ENCODE data around the gene TAL2.
A peak's percentile ranks its signal among the peaks of the same experiment; 100 is the strongest.
"Not testable (repeated sequence)": the region's sequence is repeated elsewhere in the genome, so short reads cannot be mapped to it uniquely, and the experiment has no call there.

TAL2 gene

DNA sequence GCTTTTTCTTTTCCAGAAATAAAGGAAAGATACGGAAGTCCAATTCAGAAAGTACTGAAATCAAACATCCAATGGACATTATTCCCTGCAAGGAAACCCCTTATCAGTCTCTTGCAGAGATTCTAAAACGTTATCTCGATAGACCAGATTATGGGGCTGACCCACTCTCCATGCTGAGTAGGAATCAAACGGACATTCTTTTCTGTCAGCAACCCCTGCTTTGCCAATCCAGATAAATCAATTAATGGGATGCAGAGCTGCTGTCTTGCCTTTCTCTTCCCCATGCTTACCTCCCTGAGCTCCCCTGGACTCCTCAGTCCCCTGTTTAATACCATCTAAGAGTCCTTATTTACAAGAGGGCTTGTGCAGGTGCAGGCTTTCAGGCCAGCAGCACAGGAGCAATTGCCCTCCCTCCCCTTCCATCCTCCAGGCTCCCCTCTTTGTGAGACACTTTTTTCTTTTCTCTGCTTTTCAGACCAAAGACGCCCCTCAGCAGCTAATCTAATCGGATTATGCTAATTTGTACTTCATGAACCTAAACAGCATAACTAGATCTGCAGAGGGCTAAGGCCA lies 14.2 kb downstream of the TAL2 start:
- DNase-seq: no peak

DNA sequence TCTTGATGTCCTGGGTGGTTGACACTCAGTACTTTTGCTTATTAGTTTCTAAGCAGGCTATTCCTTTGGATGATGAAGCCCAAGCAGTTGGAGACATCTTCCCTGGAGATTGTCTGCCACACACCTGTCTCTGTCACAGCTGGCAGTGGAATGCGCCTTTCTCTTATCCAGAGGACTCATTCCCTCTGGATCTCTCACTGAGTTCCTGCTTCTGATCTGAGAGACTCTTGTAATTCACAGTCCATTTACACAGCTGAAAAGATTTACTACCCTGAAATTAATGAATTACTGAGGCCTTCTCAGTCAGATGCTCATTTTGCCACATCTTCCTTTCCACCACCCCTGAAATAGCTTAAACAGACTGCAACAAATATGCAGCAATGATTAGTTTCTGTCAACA lies 15.9 kb downstream of the TAL2 start:
- no peak for DNase-seq

DNA sequence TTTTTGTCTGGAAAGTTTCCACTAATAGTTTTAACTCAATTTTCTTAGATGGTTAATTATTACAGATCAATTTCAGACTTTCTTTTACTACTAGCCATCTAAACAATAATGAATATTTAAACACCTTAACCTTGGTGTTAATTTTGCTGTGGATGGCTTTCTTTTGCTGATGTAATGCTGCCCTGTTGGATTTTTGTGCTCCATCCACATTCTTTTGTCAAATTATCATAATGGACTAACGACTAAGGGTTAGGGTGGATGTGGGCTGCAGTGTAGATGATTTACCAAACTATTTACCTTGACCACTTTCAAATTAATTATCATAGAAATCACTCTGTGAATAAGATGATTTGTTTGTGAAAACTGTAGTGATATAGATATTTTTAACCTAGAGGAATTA lies 16.5 kb downstream of the TAL2 start:
- no peak for DNase-seq

DNA sequence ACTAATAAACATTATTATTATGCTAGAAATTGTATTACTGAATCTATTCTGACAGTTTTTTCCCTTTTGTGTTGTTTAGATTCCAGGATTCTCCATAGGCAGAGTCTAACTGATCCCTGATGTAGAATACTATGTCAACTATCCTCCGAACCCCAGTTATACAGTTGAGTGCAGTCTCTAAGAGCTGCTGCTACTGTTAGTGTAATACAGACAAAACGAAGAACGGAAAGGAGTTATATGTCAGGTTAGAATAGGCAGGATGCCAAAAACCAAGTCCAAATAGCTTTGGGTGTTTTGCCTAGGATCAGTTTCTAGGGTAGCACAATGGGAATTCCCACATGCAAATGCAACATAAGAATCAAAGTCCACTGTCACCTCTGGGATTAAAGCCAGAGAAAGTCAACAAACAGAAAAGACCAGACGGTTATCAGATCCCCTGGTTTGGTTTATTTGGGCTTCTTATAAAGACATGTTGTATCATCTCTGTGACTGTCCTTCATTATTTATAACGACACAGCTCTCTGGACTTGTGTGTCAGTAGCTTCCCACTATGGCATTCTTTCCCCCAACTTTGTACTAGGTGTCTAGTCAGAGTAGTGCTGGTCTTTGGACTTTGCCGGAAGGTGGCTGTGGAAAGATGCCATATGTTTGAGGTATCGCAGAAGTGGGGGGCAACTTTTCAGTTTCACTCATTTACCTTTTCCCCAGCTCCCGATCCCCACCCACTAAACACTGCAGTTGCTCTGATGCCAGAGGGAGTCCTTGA lies 17.2 kb downstream of the TAL2 start:
- no peak for DNase-seq

DNA sequence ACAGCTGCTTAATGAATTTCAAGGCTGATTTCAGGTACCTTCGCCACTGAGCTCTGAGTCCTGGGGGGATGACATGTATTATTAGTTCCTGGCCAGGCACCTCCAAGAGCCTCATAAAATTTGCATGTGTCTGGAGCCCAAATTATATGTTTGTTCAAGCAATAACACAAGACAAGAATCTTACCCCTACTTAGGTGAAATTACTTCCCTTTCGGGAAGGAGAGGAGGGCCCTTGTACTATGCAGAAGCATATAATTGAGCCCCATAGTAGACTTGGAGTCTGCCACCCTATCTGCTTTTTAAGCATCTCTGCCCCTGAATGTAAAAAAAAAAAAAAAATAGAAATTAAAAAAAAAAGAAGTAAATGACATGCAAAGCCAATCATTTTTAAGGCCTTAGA lies 19.1 kb downstream of the TAL2 start:
- DNase-seq: no peak

DNA sequence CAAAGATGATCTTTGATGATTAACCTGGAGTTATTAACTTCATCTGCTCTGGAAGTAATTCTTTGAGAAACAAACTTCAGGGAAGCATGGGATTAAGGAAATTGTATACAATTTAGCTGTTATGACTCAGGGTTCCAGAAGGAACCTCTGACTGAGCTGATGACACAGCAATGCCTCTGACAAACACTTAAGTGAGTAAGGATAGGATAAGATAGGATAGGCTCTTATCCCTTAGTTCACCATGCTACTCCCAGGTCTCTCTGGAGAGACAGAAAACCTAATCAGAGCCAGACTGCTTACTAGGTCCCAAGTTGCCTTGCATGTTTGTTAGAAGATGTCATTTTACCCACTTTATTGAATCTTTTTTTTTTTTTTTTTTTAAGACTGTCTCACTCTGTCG lies 19.5 kb downstream of the TAL2 start:
- DNase-seq: no peak

DNA sequence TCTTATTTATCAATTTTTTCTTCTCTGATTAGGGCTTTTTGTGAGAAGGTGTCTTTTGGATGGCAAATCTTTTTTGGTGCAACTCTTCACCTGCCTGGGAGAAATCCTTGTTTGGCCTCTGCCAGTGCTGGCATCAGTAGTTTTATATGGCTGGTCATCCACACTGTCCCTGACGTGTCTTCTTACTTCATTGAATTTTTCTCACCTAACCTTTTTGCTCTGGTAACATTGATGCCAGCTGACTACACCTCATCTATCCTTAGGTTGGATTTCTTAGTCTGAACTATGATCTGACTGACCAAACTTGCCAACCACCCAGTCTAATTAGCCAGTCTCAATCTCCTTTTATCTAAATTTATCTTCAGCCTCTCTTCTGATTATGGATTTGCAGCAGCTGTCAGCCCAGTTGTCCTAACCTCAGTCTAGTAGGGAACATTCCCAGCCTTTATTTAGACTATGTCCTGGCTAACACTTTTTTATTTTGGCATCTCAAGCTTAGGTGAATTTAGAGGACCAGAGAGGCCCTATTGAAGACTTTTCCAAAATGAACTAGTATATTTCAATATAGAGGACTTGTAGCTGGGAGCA lies 21.5 kb downstream of the TAL2 start:
- no peak for DNase-seq

DNA sequence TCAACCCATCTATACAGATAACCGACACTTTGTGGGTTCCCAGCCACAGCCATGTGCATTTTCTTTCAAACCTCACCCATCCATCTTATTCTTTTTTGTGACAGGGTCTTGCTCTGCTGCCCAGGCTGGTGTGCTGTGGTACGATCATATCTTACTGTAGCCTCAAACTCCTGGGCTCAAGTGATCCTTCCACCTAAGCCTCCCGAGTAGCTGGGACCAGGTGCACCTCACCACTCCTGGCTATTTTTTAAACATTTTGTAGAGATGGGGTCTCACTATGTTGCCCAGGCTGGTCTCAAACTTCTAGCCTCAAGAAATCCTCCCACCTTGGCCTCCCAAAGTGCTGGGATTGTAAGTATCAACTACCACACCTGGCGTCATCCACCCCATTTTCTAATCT lies 24.7 kb downstream of the TAL2 start:
- DNase-seq: no peak

DNA sequence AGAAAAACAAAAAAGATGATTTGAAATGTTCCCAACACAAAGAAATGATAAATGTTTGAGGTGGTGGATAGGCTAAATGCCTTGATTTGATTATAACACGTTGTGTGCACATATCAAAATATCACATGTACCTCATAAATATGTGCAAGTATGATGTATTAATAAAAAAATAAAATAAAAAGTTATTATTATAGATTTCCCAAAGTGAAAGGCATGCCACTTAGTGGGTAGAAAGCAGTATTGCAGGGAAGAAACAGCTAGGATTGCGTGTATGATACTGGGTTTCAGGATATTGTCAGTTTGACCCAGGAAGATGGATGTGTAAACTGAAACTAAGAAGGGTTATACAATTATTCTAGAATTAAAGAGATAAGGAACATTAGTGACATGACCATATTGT lies 28.5 kb downstream of the TAL2 start:
- no peak for DNase-seq

DNA sequence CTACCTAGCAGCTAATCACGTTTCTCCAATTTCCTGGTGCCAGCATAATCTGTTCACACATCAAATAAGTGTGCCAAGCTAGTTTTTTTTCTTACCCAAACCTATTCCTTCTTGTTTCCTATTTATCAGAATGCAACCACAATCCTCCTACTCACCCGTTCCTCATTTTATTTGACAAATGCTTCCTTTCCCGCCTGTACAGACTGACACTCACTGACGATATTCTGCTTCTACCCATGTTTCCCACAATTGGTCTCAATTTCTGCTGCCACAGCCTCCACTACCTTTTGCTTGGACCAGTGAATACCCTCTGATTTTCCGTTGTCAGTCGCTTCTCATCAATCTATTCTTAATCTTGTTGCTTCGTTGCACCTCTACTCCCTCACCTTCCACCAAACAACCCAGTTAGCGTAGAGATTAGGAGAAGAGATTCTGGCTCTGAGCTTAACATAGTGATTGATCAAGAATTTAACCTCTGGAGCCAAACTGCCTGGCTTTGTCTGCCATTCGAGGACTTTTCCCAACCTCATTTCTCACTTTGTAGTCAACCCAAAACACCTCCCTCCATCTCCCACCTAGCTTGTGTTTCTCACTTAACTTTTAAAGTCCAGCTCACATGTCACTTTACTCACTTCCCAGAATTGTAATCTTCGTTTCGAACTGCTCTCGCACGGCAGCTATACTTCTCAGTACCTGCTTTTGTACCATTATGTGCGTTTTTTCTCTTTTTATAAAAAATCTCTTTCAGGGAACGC lies 31.4 kb downstream of the TAL2 start:
- DNase-seq: no peak

DNA sequence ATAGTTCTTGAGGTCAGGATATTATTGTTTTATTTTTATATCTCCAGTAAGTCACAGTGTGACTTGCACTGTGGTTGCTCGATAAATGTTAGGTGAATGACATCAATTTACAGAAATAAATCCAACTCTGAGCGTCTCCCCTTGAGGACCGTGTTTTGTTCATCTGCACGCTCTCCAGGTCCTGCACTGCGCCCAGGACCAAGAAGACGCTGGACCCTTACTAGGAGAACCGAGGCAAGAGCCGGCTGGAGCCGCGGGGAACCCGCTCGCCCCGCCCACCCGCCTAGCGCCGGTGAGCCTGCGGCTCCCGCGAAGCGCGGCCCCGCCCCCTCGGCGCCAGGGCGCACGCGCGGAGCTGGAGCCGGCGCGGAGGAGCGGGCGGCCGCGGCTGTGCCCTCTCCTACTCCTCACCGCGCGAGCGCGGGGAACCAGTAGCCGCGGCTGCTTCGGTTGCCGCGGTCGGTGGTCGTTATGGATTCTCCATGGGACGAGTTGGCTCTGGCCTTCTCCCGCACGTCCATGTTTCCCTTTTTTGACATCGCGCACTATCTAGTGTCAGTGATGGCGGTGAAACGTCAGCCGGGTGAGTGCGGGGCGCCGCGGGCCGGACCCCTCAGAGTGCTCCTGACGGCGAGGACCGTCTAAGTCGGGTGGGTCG lies 32.1 kb downstream of the TAL2 start, which contains the start of gene TMEM38B:
Gene TMEM38B, plus strand, starts transcription at position 352 of the 658 bp plus-strand sequence. Its CDS starts 120 bp downstream, at position 472.
- DNase-seq: peak; percentile 66 to 77

DNA sequence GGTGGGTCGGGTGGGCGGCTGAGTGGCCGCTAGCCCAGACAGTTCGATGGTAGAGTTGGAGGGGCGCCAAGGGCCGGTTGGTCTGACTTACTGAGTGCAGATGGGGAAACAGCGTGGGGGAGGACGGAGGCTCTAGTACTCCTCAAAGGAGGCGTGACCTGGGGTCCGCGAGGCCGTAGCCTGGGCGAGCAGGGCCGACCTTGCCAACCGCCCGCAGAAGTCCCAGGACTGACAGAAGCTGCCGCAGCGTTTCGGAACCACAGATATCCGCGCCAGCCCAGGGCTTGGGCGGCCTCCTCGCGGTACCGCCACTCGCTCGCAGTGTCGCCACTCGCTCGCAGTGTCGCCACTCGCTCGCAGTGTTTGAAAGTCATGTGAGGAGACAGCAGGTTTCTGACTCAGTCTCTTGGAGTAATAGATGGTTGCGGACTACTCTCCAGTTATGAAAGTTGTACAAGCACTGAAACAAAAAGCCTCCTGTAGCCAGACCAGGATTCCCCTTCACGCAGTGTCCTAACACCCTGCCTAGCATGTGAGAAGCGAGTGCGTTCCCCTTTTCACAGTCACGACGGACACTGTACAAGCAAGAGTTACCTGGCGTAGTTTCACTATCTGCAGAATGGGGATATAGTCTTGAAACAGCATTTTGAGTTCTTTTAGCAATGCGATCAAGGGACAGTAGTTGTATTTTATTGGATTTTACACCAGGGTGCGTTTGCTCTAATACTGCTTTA lies 32.8 kb downstream of the TAL2 start:
- peak; percentile 30 to 39 for DNase-seq

DNA sequence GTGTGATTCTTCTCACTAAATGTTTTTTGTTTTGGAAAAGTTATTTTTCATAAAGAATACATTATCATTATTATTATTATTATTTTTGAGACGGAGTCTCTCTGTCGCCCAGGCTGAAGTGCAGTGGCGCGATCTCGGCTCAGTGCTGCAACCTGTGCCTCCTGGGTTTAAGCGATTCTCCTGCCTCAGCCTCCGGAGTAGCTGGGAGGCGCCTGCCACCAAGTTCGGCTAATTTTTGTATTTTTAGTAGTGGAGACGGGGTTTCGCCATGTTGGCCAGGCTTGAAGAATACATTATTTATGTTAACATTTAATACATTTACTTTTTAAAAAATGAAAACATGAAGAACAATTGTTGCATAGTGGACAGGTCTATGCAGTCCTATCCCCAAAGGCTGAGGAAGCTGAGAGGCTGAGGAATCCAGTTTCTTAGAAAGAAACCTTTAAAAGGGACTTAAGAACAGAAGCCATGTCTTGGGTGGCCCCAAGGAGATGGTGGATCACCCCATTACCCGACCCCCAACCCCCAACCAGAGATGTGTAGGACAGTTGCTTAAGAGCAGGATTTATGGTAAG lies 34.0 kb downstream of the TAL2 start:
- no peak for DNase-seq

DNA sequence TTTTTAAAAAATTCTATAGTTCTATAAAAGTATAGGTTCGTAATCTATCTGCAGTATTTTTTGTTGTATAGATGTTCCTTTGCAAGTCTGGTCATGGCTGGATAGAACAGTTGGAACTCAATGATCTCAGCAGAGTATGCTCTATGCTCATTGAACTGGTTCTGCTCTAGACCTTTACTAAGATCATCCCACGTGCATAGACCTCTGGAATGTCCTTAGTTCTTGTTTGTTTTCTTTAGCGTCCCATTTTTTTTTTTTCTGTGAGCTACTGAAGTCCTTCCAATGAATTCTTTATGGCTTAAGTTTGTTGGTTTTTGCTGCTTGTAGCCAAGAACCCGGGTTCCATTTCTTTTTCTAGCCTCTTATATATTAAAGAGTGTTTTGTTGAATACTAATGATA lies 35.6 kb downstream of the TAL2 start:
- no peak for DNase-seq

DNA sequence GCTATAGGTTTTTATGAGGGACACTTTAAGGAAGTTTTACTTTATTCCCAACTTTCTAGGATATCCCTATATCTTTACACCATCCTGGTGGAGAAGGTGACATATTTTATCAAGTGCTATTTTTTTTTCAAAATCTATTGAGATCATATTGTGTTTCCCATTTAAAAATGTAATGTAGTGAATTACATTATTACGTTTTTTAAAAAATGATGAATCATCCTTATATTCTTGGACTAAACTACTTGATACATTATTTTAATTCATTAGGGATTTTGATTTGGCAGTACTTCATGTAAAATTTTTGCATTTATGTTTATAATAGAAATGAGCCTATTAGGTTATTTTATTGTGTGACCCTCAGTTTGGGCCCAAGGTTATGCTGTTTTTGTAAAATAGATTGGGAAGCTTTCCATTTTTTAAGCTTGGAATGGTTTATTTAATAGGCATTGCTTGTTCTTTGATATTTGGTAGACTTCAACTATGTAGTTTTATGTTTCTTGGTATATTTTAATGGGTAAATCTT lies 36.2 kb downstream of the TAL2 start:
- no peak for DNase-seq

DNA sequence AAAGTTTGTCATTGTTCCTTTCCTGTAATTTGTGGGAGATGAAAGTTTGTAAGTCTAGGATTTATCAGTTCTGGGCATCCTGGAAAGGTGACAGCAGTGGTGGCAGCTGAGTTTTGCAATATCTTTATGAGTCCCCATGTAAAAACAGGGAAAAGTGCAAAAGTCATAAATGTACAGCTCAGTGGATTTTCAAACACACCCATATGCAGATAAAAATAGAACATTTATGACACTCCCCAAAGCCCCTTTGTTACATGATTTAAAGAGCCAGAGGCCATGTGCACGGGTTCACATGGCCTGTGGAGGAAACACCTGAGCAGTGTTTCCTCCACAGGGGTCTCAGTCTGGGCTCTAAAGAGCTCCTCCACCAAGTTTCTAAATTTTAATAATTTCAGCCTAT lies 38.4 kb downstream of the TAL2 start:
- DNase-seq: no peak

DNA sequence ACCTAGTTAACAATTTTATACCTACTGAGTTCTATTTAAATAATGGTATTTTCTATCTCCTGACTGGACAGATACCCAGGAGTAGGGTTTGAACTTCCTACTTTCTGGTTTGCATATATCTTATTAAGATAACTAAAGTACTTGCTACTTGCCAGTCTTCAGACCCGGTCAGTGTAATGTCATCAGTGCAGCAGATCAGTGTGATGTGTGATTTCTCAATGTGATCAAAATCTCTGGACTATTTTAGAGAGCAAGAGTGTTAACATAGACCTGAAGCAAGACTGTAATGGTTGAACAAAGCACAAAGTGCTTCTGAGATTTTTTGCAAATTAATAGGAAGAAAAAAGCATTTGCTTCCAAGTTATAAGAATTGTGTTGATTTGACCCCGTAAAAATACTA lies 38.9 kb downstream of the TAL2 start:
- DNase-seq: no peak

DNA sequence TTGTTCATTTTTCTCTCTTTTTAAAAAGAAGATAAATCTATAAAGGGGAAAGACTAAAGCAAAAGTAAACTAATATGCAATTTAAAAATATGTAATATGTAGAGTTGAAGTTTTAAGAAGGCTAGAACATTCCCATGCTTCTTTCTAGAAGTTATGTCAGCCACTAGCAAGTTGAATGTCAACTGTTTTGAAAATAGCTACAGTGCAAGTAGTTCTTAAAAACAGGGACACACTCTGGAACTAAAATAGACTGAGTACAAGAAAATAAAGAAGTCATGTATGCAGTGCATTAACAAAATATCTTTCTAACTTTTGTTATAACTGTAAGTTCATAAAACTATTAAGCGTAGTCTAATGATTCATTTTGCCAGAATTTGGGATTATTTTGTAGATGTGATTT lies 40.0 kb downstream of the TAL2 start:
- no peak for DNase-seq

DNA sequence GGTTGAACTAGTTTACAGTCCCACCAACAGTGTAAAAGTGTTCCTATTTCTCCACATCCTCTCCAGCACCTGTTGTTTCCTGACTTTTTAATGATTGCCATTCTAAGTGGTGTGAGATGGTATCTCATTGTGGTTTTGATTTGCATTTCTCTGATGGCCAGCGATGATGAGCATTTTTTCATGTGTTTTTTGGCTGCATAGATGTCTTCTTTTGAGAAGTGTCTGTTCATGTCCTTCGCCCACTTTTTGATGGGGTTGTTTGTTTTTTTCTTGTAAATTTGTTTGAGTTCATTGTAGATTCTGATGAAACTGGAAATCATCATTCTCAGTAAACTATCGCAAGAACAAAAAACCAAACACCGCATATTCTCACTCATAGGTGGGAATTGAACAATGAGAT lies 41.4 kb downstream of the TAL2 start:
- not testable (repeated sequence) for DNase-seq

DNA sequence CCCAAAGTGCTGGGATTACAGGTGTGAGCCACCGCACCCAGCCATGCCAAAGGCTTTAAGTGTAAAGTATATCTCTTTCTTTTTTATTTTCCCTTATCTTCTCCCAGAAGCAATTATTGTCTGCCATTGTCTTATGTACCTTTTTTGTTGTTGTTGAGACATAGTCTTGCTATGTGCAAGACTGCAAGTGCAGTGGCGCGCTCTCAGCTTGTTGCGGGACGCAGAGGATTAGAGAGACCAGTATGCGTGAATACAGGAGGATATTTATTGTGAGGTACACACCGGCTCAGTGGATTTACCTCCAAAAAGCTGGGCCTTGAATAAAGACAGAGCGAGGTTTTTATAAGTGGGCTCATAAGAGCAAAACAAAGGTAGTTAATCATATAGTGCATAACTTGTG lies 43.9 kb downstream of the TAL2 start:
- no peak for DNase-seq

DNA sequence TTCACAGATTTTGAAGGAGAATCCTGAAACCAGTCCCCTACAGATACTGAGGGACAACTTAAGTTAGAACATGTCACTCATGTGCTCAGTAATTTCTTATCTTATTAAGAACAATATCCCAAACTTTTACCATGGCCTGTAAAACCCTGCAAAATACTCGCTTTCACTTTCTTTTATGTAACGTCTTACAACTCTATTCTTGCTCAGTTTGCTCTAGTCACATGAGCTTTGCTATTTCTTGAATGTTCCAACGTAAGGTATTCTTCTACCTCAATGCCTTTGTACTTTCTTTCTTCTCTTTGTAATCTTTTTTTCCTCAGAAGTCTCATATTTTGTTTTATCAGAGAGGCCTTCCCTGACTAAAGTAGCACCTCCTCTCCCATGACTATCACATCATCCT lies 46.1 kb downstream of the TAL2 start:
- DNase-seq: no peak

DNA sequence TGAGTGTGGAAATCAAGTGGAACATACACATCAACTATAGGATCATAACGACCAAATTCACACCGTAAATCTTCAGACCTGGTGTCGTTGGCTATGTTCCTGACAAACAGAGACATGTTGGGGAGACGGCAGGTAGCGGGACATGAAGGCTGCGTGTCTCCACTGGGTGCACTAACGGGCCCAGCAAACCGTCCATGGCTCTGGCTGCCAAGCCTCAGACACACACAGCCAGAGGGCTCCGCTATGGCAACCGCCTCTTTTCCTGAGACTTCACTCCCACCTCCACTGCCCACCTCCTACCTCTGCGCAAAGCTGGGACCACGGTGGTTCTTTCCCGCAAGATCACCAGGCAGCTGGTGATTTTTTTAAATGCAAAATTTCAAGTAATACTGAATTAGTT lies 48.4 kb downstream of the TAL2 start:
- DNase-seq: no peak
